Smooth muscle cell (in vitro differentiated cells): ENCODE data around the gene HES5. TPM values are rescaled to one million over a fixed set of nuclear protein-coding genes. Genes with fewer than 3 reads are reported as not detected.
"Not testable (repeated sequence)": the region's sequence is repeated elsewhere in the genome, so short reads cannot be mapped to it uniquely, and the experiment has no call there.

Source experiments
- DNase-seq: peaks from one replicate; lab custom pipeline; 2025; ENCODE audit not compliant: unreplicated experiment; lab: John Stamatoyannopoulos, UW
- H2AFZ ChIP-seq: fragments of 200-600 bp; sonication (generic); 2 replicates; pipeline ENCODE4 v1.6.0; 2016; ENCODE audit warnings: antibody characterized with exemption, low read depth, mild to moderate bottlenecking
- H3F3A ChIP-seq: fragments of 200-600 bp; sonication (generic); 2 replicates; pipeline ENCODE4 v1.6.0; 2017; ENCODE audit warnings: antibody characterized with exemption, low read depth
- H3K27ac ChIP-seq: fragments of 200-600 bp; sonication (generic); 2 replicates; pipeline ENCODE4 v1.5.1; 2016; ENCODE audit warnings: low read depth, mild to moderate bottlenecking
- H3K27me3 ChIP-seq: fragments of 200-600 bp; sonication (generic); 2 replicates; pipeline ENCODE4 v1.6.1; 2016; ENCODE audit warnings: low read depth, mild to moderate bottlenecking
- H3K36me3 ChIP-seq: fragments of 200-600 bp; sonication (generic); 2 replicates; pipeline ENCODE4 v1.5.1; 2016; ENCODE audit warnings: low read depth
- H3K4me1 ChIP-seq: fragments of 200-600 bp; sonication (generic); 2 replicates; pipeline ENCODE4 v1.5.1; 2016; ENCODE audit warnings: low read depth
- H3K4me2 ChIP-seq: fragments of 200-600 bp; sonication (generic); 2 replicates; pipeline ENCODE4 v1.6.0; 2016; ENCODE audit warnings: mild to moderate bottlenecking
- H3K4me3 ChIP-seq: fragments of 200-600 bp; sonication (generic); 2 replicates; pipeline ENCODE4 v1.5.1; 2016; ENCODE audit warnings: mild to moderate bottlenecking
- H3K79me2 ChIP-seq: fragments of 200-600 bp; sonication (generic); 2 replicates; pipeline ENCODE4 v1.6.0; 2016; ENCODE audit warnings: low read depth, mild to moderate bottlenecking
- H3K9ac ChIP-seq: fragments of 200-600 bp; sonication (generic); 2 replicates; pipeline ENCODE4 v1.6.0; 2016; ENCODE audit warnings: low read depth
- H3K9me3 ChIP-seq: fragments of 200-600 bp; sonication (generic); replicated peaks from 2 replicates; pipeline ENCODE4 v1.5.1; 2016; ENCODE audit warnings: low read depth
- H4K20me1 ChIP-seq: fragments of 200-600 bp; sonication (generic); 2 replicates; pipeline ENCODE4 v1.6.0; 2016; ENCODE audit warnings: low read depth
- CTCF ChIP-seq: fragments of 200-600 bp; sonication (generic); IDR thresholded peaks from 2 replicates; pipeline ENCODE4 v1.5.1; 2017; ENCODE audit warnings: borderline replicate concordance, mild to moderate bottlenecking, antibody characterized with exemption; ENCODE audit not compliant: insufficient read depth, poor library complexity, severe bottlenecking
- WGBS: methylation state at CpG from one replicate; pipeline ENCODE4 v1.1.7; 2016; ENCODE audit warnings: low lambda C conversion rate; 5-methylcytosine and 5-hydroxymethylcytosine counted together
- polyA plus RNA-seq: library from polyadenylated mRNA; unstranded; fragments of >200 nt; fragmentation: Nextera tagmentation; extraction: Ambion mirVana; gene quantifications from 2 replicates; pipeline ENCODE4 v1.2.1, GENCODE V29; 2016
- total RNA-seq: library from RNA; depleted of rRNA; stranded (reverse); fragments of >200 nt; gene quantifications from 2 replicates; pipeline ENCODE4 v1.2.3, GENCODE V29; 2014

HES5 gene
- total and polyA plus RNA-seq, 2 experiments from 2014 or later, result 1.6 to 1.7 TPM

DNA sequence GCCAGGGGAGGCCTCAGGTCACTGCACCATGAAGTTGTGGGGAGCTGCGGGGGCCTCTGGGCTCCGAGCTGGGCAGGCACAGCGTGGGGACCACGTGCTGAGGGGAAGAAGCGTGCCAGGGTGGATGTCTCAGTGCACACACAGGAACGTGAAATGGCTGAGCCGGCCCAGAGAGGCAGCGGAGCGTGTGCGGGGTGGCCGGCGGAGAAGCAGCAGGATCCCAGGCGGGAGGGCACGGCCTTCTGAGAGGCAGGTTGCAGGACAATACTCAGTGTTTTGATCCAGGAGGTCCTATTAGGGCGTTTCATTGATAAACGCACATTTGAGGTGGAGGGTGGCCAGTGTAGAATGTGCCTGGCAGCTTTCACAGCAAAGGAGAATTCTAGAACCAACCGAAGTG, 39.0 kb upstream of the HES5 start:
- 88% methylated on average over 17 of the region's 17 CpGs for WGBS
- no peak for TF ChIP-seq CTCF
- H3F3A ChIP-seq, result no peaks in the 10 kb centered on the region
- H3K4me1 ChIP-seq, result no peaks in the 10 kb centered on the region
- H3K36me3 ChIP-seq, result no peaks in the 10 kb centered on the region
- H3K27me3 ChIP-seq, result no peaks in the 10 kb centered on the region
- no peak overlapping the region for H3K4me3 ChIP-seq
- no peaks in the 10 kb centered on the region for H4K20me1 ChIP-seq
- no peak overlapping the region for H3K27ac ChIP-seq
- no peak for DNase-seq
- H3K9me3 ChIP-seq, result no peaks in the 10 kb centered on the region
- no peaks in the 10 kb centered on the region for H3K79me2 ChIP-seq
- H2AFZ ChIP-seq, result no peak overlapping the region
- H3K9ac ChIP-seq, result no peak overlapping the region
- H3K4me2 ChIP-seq, result no peak overlapping the region

DNA sequence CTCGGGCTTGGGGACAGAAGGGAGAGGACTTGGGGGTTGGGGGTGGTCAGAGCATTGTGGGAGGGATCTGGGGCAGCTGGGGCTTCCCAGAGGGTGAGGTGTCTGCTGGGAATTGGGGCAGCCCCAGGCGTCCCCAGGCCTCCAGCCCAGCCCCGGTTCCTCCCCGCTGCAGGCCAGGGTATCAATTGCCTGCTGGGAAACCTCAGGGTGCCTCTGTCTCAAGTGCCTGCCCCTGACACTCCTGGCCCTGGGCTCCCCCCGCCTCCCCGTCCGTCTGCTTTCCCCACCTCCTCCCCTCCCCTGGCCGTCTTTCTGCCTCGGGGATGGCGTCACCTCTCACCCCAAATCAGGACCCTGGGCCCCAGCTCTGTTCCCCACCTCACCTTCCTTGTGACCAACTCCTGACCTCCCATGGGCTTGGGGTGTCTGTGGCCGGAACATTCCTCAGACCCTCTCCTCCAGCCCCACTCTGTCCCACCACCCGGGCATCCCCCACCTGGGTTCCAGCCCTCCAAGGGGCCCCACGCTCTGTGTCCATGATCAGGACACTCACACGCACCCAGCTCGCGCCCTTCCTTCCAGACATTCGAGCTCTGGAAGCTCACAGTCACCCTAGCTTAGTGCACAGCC, 38.2 kb upstream of the HES5 start:
- not testable (repeated sequence) for H3K27me3 ChIP-seq, H3K4me2 ChIP-seq, H2AFZ ChIP-seq, H3K79me2 ChIP-seq, H3F3A ChIP-seq, H3K4me3 ChIP-seq, H3K9ac ChIP-seq, H3K36me3 ChIP-seq, H4K20me1 ChIP-seq, H3K9me3 ChIP-seq, H3K4me1 ChIP-seq, DNase-seq, H3K27ac ChIP-seq
- 65% methylated on average over 4 of the region's 17 CpGs for WGBS

DNA sequence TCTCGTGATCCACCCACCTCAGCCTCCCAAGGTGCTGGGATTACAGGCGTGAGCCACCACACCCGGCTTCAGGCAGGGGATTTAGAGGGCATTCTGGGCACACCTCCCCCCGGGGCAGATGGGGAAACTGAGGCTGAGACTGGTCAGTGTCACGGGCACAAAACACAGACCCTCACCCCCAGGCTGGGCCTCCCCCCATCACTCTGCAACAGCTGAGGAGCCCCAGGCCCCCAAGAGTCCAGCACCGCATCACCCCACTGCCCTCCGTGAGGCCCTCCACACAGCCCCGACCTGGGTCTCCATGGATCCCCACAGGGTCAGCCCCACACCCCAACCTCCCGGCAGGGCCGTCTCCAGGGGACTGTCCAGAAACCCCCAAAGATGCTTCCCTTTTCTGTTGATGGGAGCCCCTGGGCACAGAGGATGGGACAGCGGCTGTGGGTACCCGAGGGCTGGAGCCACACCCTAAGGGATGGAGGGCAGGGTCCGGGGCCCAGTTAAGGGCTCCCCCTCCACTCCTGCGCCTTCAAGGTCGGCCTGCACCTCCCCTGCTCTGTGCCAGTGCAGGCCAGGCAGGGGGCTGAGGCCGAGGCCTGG, 37.1 kb upstream of the HES5 start:
- Histone ChIP-seq H3K27ac (no peak overlapping the region), H3K27me3 (no peaks in the 10 kb centered on the region), H3K4me3 (no peak overlapping the region), H3K79me2 (no peaks in the 10 kb centered on the region), H4K20me1 (no peaks in the 10 kb centered on the region), H3K4me1 (no peaks in the 10 kb centered on the region), H2AFZ (no peak overlapping the region), H3K36me3 (no peaks in the 10 kb centered on the region), H3K9me3 (no peaks in the 10 kb centered on the region), H3F3A (no peaks in the 10 kb centered on the region), H3K4me2 (no peak overlapping the region), H3K9ac (no peak overlapping the region)
- 91% methylated on average over 16 of the region's 16 CpGs for WGBS
- DNase-seq, result no peak
- no peak for TF ChIP-seq CTCF

DNA sequence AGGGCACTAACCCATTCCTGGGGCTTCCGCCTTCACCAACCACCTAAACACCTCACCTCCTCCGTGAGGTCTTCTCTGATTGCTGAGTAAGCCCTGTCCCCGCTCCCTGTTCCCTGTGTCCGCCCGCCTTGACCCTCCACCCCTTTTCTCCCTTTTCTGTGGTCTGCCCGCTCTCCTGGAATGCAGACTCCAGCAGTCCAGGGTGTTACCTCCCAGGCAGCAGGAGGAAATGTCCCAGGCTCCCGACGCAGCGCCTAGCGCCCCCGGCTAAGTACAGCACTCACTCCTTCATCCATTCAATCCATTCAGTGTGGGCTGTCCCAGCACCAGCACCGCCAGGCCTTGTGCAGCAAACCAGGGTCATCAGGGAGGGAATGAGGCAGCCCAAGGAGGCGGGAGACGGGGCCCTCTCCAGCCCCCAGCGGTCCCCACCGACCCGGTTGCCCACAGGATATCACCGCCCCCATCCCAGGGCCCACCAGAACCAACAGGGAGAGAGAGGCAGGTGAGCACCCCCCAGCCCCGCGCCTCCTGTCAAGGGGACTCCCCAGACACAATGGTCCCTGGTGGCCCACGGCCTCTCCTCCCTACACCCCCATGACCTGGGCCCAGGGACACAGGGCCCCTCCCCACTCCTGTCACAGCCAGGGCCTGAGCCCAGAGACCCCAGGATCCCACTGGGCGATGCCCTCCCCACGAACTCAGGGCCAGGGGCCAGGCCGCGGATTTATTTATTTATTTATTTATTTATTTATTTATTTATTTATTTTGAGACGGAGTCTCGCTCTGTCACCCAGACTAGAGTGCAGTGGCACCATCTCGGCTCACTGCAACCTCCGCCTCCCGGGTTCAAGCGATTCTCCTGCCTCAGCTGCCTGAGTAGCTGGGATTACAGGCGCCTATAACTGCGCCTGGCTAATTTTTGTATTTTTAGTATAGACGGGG, 36.3 kb upstream of the HES5 start:
- H3K4me3 ChIP-seq, result no peak overlapping the region
- H3K27ac ChIP-seq, result no peak overlapping the region
- no peak overlapping the region for H2AFZ ChIP-seq
- no peak overlapping the region for H3K4me2 ChIP-seq
- no peak for TF ChIP-seq CTCF
- H3K9ac ChIP-seq, result no peak overlapping the region
- no peaks in the 10 kb centered on the region for H3K4me1 ChIP-seq
- H3K27me3 ChIP-seq, result no peaks in the 10 kb centered on the region
- 75% methylated on average over 27 of the region's 34 CpGs for WGBS
- DNase-seq, result no peak
- no peaks in the 10 kb centered on the region for H3F3A ChIP-seq
- no peaks in the 10 kb centered on the region for H3K9me3 ChIP-seq
- H3K36me3 ChIP-seq, result no peaks in the 10 kb centered on the region
- no peaks in the 10 kb centered on the region for H4K20me1 ChIP-seq
- no peaks in the 10 kb centered on the region for H3K79me2 ChIP-seq
